ENCODE measurements around the gene ADAMTS18.

Gene ADAMTS18

DNA sequence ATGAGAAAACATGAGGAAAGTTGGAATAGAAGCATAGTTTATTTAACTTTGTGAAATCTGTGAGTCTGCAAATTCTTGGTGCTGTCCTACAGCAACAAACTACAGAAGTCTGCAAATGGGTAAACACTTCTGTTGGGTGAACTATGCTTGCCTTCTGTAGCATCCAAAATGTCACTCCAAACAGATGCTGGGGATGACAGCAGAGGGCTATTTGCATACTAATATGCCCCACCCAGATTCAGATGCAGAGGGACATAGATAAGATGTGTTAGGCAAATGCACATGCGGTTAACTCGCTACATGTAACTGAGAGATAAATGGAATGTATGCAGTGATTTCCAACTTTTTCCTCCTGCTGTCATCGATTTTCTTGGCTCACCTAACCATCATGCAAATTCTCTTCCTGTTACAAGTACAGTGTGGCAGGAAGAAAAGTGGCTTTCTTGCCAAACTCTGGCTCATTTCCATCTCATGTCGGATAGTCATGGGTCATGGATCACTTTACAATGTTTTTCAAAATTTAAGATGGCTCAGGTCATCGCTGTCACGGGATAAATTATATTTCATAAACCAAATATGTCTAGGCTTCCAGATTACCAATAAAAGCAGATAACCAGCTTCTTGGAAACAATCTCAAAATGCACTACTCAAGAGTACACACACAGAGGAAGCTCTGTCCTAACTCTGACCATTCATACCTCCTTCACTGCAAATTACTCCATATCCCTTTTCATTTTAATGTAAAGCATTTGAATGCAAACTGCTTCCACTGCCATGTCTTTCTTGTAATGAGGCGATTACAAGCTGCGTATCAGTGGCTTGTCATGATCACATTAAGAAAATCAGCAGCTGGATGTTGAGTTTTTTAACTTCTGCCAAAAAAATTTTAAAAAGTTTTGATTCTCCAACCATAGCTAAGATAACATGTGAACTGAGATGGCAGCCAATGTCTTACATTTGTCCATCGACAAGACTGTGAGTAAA, 47.7 kb downstream of the ADAMTS18 start:
- DNase-seq = no peak

DNA sequence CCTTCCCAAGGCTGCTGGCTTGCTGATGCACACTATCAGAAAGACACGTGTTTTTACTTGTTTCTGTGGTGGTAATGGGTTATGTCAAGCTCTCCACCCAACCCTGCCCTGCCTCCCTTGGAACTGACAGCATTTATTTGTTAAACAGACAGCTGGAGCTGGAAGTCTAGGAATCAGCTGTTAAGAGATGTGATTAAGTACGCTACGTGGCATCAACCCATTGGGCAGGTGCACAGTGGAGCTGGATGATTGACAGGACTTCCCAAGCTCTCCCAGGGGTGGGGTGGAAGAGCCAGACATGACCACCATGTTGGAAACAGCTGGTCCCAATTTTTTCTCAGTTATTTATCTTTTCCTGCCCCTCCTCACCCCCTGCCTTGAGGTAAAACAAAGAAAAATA, 49.4 kb downstream of the ADAMTS18 start:
- DNase-seq = no peak

DNA sequence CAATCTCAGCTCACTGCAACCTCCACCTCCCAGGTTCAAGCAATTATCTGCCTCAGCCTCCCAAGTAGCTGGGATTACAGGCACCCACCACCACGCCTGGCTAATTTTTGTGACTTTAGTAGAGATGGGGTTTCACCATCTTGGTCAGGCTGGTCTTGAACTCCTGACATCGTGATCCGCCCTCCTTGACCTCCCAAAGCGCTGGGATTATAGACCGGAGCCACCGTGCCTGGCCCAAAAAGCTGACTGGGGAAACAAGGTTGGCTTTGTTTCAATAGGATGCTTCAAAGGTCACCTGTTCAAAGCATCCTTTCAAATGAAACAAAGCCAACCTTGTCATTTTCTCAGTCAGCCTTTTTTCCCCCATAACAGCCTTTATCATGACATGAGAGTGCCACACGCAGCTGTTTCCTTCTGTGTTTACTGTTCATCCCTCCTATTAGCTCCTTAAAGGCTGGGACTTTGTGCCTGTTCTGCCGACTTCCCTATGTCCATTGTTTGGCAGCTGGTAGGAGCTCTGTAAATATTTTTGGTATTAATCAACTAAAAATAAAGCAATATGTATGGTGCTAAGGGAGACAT, 51.1 kb downstream of the ADAMTS18 start:
- DNase-seq = no peak

DNA sequence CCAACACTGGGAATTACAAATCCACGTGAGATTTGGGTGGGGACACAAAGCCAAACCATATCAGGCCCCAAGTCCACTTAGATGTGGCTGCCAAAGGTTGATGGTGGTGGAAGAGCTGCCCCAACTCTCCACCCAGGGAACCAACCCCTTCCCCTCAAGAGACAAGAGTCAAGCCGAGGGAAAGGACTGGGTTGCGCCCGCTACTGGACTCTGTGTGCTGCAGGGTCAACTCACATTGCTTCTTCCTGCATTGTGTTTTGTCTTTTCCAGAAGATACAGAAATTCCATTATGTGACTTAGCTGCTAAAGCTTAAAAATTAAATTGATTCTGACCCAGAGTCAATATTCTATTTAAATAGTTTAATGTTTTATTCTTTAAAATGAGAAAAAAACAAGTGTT, 58.5 kb downstream of the ADAMTS18 start:
- DNase-seq = no peak

DNA sequence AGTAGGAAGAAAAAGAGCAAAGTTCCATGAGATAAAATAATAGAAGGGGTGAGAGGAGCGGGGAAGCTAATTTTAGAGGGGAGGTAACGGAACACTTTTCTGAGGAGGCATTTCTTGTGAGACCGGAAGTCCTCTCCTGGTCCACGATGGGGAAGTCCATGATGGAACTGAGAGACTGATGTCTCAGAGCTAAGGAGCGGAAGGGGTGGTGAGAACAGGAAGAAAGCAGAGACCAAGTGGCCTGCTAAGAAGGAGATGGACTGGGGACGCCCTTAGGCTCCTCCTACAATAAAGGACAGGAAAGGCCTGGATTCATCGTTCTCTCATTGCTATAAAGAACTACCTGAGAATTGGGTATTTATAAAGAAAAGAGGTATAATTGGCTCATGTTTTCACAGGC, 59.4 kb downstream of the ADAMTS18 start:
- no peak for DNase-seq

DNA sequence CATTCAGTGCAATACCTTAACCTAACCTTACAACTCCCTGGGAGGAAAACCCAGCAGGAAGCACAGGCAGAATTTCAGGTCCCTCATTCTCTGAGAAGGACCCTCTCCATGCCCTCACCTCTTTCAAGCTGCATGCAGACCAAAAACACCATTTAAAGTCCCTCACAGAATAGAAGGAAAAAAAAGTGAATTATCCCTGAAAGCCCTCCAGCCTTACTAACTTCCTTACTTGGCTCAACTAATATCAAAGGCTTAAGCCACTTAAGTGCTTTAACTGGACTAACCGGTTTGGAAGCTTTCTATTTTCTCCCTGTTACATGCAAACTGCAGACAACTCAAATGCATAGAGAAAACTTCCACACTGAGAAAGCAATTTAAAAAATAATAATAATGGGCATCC, 60.5 kb downstream of the ADAMTS18 start:
- DNase-seq = no peak

DNA sequence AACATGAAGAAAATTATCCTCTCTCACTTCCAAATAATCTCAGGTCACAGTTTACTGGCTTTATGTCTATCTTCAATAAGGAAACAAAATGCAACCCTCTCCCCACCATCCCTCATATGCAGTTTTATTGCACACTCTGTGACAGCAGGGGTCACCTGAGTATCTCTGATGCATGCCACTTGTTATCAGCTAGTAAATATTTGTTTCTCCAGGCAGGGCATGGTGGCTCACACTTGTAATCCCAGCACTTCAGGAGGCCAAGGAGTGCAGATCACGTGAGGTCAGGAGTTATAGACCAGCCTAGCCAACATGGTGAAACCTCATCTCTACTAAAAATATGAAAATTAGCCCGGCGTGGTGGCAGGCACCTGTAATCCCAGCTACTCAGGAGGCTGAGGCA, 61.1 kb downstream of the ADAMTS18 start:
- no peak for DNase-seq

DNA sequence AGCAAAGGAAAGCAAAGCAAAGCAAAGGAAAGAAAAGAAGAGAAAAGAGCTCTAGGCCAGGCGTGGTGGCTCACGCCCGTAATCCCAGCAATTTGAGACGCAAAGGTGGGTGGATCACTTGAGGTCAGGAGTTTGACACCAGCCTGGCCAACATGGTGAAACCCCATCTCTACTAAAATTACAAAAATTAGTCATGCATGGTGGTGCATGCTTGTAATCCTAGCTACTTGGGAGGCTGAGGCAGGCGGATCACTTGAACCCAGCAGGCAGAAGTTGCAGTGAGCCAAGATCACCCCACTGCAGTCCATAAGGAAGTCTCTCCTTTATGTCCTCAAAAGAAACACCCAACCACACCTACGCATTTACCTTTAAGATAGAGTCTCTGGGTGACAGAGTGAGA, 70.1 kb downstream of the ADAMTS18 start:
- DNase-seq = no peak

DNA sequence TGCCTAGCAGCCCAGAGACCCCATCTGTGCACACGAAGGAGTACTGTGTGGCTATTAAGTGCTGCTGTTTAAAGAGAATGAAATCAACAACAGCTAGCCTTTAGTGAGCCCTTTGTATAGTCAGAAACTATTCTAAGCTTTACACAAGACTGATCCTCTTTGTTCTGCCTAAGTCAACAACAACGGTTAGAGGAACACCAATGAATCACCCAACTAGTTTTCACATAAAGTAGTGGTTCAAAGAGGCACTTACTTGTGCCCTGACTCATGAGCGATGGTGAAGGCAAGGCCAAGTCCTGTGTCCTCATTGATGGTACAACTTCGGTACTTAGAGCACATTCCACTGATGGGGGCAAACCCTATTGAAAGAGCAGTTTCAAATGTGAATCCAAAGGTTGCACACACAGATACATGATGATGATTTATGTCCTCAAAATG, 75.8 kb downstream of the ADAMTS18 start:
- no peak for DNase-seq

DNA sequence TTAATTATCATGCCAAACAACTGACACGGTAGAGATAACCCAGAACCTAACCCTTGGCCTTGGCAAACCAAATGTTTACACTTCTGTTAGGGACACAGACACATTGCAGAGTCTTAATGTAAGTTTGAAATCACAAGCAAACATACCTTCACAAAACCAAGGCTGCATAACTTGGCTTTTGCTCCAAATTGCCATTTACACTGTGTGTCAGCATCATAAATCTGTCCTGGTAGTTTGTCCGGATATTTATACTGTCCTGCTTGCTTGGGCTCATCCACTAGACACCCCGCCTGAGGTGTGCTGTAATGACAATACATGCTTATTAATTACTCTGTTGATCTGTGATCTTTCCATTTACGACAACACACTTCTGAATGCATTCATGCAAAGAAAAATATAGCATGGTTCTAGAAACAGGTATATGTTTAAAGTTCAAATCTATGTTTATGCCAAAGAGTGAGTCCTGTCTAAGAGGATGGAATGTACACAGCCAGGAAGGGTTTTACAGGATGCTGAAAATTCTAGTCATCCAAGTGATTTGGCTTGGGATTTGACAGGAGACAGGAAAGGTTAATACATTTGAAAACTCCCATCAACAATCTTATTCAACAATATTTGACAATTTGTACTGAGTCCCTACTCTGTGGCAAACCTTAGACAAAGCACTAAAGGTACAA, 81.1 kb downstream of the ADAMTS18 start:
- no peak for DNase-seq

DNA sequence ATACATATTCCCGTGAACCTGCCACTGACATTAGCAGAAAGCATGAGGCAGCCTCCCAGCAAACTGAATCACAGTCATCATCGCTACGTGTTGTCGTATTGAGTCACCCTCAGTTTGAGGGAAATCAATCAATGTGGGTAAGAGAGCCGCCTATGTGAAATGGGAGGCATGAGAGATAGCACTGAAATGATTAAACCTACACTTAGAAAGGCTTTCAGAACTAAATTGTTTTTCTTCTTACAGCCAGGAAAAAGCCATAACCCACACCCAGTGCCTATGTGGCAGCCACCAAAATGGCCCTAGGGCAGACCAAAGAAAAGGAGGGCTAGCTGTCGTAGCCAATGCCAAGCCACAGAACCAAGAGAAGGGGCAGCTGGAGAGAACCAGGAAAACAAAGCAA, 90.5 kb downstream of the ADAMTS18 start:
- no peak for DNase-seq

DNA sequence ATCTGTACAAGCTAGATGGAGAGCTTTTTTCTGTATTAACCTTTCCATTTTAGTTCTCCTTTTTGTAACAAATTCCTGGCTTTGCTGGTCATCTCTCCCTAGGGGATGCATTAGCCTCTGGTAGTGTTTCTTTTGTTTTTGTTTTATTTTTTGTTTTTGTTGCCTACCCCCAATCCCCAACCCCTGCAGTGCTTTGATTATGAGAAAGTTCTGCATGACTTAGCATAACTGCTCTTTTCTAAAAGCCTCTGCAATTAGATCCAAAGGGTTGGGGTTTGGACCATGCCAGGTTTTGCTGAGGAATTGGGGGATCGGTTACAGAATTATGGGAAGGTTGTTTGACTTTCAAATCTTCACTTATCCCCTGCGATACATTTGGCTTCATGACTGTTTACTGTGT, 98.2 kb downstream of the ADAMTS18 start:
- no peak for DNase-seq

DNA sequence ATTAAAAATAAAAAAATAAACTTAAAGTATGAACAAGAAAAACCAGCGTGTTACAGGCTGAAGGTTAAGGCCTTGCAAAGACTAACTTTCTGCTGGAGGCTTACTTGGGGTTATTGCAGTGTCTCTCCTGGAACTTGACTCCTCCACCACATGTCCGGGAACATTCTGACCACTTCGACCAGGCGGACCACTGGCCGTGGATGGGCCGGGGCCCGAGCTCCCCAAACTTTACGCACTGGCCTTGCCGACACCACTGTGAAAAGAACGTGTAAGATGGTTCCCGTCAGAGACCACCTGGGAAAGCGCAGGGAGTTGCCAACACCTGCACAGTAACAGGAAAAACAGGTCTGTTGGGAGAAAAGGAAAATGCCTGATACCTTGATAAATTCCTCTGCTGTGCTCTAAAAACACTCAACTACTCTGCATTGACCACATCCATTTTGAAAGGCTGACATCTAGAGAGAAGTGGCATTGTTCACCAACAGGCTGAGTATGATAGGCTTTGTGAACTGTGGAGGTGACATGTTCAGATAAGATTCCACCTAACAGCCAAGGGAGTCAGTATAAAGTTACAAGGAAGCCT, 99.1 kb downstream of the ADAMTS18 start:
- no peak for DNase-seq

DNA sequence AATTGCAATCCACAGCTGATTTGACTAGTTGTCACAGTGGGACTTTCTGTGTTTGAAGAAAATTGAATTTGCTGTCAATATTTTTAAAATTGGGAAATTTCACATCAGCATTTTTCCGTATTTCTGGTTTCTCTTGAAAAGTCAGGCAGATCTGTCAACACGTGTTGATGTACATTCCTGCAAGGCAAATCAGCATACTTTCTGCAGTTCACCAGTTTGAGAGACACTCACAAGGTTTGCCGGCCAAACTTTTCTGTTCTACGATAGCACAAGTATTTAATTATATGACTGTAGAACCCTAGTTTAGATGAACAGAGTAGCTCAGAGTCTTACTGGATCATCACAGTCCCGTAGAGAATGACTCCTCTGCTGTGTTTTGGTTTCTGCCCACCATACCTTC, 102.0 kb downstream of the ADAMTS18 start:
- no peak for DNase-seq

DNA sequence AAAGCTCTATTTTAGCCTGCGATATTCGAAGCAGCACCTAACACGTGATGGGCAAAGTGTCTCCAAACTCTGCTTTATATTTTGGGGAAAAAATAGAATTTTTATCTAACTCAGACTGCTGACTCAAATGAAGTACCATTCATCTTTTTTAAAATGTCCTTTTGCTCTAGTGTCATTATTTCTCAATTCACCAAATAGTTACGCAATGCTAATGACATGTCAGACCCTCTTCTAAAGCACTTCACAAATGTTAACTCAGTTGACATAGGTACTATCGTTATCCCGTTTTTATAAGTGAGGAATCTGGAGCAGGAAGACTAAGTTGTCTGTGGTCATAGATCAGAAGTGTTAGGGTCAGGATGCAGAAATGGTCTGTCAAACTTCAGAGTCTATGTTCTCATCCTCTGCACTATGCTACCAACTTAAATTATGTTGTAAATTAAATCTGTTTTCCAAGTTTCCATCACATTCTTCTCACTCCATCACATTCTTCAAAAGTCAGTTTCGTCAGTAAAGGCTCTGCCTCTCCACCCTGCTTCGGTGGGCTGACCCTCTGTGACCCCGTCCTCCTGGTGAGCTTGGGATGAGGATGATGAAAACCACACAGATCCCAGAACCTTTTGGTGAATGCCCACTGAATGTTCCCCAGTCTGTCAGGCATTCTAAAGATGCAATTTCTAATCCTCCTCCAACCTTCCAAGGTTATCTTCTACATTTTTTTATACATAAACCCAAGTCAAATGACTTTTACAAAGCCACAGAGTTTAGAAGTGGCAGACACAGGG, 102.8 kb downstream of the ADAMTS18 start:
- DNase-seq = no peak

DNA sequence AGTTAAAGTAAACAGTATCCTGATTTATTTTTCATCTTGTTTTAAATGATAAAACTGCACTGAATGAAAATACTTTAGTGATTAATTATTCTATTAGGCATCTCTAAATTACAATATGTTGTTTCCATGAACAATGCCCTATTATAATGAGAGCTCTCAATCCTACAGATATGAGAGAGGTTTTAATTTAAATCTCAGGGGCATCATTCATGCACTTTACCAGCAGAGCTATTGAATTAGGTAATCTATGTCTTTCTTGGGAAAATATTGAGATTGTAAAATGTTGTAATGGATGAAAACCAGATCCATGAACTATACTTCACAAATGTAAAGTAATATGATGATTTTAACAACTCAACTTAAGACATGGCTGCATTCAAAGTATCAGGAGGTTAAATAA, 103.8 kb downstream of the ADAMTS18 start:
- DNase-seq = no peak

DNA sequence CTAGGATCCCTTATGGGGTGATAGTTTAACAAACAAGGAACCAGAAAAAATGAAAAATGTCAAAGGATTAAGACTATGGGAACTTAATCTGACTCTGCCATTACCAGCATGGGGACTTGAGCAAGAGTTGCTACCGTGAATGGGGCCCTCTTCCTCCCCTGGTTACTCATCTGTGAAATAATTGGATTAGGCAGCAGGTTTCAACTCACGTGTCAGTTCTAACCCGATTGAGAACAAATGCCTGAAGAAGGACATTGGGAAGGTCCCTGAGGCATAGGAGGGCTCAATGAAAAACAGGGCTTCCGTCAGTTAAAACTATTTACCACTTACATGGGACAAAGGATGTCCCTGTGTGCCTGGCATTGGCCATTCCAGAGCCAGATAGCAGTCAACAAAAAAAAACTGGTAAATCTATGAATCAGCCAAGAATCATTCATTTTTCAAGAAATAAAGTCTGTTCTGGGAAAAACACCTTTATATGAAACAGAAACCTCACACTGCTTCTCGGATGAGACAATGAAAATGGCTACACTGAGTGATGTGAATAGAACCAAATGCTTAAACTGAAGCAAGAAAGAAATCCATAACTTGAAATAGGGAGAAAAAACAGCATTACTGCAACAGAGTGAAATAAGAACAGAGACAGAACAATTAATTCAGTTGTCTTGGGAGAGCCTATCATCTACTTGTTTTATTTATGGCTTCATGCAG, 104.3 kb downstream of the ADAMTS18 start:
- DNase-seq = no peak

DNA sequence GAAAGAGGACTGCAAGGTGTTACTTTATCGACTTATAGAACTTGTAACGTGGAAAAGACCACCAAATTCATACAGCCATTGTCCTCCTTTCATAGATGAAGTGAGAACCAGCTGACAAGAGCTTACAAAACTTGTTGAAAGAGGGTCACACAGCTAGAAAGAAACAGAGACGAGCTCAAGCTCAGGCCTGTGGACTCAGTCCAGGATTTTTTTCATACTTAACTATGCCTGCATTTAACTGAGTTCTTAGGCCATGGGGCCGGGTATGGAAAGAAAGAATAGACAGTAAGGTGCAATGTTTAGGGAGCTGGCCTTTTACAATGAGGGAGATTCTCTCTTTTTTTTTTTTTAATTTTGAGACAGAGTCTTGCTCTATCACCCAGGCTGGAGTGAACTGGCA, 106.1 kb downstream of the ADAMTS18 start:
- no peak for DNase-seq

DNA sequence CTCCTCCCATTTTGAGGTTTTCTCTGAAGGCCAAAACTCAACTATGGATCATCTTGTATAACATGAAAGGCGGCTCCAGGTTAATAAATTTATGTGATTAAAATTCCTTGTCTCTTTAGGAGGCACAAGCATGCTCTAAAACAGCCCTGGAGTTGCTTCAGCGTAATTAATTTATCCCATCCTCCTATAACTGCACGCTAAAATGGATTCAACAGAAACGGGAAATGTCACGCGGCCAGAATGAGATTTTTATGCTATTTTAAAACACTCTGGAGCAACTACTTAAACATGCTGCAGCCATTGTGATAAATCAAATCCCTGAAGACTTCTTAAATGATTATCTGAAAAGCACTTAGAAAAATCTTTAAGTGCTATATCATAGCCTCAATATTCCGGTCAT, 106.6 kb downstream of the ADAMTS18 start:
- DNase-seq = no peak

DNA sequence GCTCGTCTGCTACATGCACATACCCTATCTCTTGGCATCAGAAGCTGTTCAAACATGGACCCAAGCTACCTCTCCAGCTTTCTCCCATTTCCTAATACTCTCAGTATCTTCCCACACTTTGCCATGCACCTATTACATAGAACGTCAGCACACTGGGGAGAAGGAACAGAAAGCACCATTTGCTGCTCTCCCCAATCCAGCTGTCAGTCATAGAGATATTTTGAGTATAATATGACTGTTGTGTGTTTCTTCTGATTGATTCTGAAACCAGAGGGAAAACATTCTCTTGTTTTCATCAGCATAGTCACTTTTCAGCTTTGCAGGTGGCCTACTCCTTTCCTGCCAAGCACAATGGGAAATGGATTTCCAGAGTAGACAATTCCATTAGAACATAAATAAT, 107.1 kb downstream of the ADAMTS18 start:
- DNase-seq = no peak

DNA sequence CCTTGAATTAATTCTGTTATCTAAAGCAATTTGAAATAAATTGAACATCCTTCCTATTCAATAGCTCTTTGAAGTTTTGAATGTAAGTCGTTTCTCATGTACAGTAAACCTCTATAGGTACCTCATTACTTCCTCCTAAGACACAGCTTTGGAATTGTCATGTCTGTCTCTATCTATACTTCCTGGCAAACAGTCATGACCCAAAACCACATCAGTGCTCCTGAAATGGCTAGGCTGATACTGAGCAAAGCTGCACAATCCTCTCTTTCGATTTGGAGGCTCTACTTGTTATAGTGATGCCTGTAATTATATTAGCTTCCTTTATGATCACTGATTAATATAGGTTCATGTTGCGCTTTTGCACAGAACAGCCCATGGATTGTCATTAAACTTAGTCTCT, 110.1 kb downstream of the ADAMTS18 start:
- no peak for DNase-seq

DNA sequence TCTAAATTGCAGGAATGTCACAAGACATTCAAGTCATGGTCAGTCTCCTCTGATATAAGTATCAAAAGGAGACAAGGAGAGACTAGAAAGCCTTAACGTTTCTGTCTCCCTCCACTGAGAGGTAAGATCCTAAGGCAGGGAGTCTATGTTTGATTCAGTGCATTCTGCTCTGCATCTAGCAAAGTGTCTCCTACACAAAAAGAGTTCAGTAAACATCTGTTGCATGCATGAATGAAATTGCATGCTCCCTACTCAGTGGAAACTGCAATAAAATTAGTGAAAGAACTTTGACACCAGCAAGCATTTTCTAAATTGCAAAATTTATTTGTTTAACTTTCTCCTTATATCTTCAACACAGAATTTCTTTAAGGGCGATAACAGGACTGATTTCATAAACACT, 111.1 kb downstream of the ADAMTS18 start:
- no peak for DNase-seq

All from 8988T (cell line).